Transverse colon (tissue), 4 donors: ENCODE data around the gene VGLL3.

ENCODE experiments used
- CTCF ChIP-seq, 5 experiments: fragments of 200-600 bp in 3 of 5; fragments of 450-650 bp in 2 of 5; sonication (generic) in 3 of 5; IDR thresholded peaks; 1 replicate in 2 of 5; 2 replicates in 3 of 5; pipeline ENCODE4 v1.5.1; 2016 to 2017; ENCODE audit warnings: antibody characterized with exemption in 5 of 5, inconsistent platforms in 3 of 5, mild to moderate bottlenecking in 2 of 5, moderate library complexity in 1 of 5
- EP300 ChIP-seq: sonication (generic); formaldehyde crosslinking; IDR thresholded peaks from one replicate; pipeline ENCODE4 v1.6.1; 2017; ENCODE audit warnings: antibody characterized with exemption, low read depth
- POLR2A ChIP-seq: fragments of 450-650 bp; IDR thresholded peaks from one replicate; pipeline ENCODE4 v1.6.1; 2016; ENCODE audit warnings: antibody characterized with exemption, mild to moderate bottlenecking, moderate library complexity
- POLR2AphosphoS5 ChIP-seq, 3 donors: sonication (generic); formaldehyde crosslinking; IDR thresholded peaks; one replicate each; pipeline ENCODE4 v1.6.1; 2016; ENCODE audit warnings: antibody characterized with exemption in 3 of 3

- TF ChIP-seq CTCF (IDR thresholded peaks at IDR 0.05) (peak in 1 of 5 experiments; percentile 24), POLR2A (peak; percentile 50), EP300 (no peak), POLR2AphosphoS5 (IDR thresholded peaks at IDR 0.05) (peak; percentile 58 to 73 (median 71))
These were observed at the start of gene VGLL3 for GRCh38 chr3:86990734-86991481.
